B cell (primary cell): ENCODE results near the gene COA5. TPM values are rescaled to one million over a fixed set of nuclear protein-coding genes. Genes with fewer than 3 reads are reported as not detected.

Experiments
- ATAC-seq: fragments of 200-7000 bp; cut with Tn5 transposase; one replicate; pipeline ENCODE4 v1.10.0; 2021; ENCODE audit warnings: low read depth, mild to moderate bottlenecking, moderate number of reproducible peaks, moderate library complexity
- CTCF ChIA-PET: fragments of 350-600 bp; sonication (Branson Sonifier 250); formaldehyde crosslinking; loops from one replicate; lab custom pipeline; 2021; ENCODE audit warnings: antibody characterized with exemption, inconsistent platforms; lab: Charles Lee
- POLR2A ChIA-PET: fragments of 350-600 bp; sonication (Branson Sonifier 250); formaldehyde crosslinking; loops from one replicate; lab custom pipeline; 2021; ENCODE audit warnings: antibody characterized with exemption; lab: Charles Lee
- DNase-seq: peaks from one replicate; pipeline ENCODE4 v3.0.0; 2013
- H2AFZ ChIP-seq: 2 replicates; pipeline ENCODE4 v1.6.1; 2012; ENCODE audit warnings: mild to moderate bottlenecking, low read depth, low read length; ENCODE audit not compliant: insufficient read depth, poor library complexity, severe bottlenecking
- H3K27ac ChIP-seq, 2 donors: 1 replicate in 1 of 2; 2 replicates in 1 of 2; pipeline ENCODE4 v1.5.1; 2012 to 2013; ENCODE audit warnings: low read length in 2 of 2, mild to moderate bottlenecking in 2 of 2, moderate library complexity in 1 of 2
- H3K27me3 ChIP-seq, 4 experiments: fragments of 200-600 bp in 1 of 4; sonication (generic) in 1 of 4; replicated peaks in 1 of 4; 1 replicate in 2 of 4; 2 replicates in 2 of 4; pipeline versions ENCODE4 v1.6.1 to v1.7.0; 2013 to 2016; ENCODE audit warnings: low read length in 3 of 4, mild to moderate bottlenecking in 2 of 4, mixed read lengths in 1 of 4, moderate library complexity in 1 of 4; ENCODE audit not compliant: insufficient read depth in 4 of 4, control insufficient read depth in 3 of 4; ENCODE audit errors: control extremely low read depth in 1 of 4
- H3K36me3 ChIP-seq, 2 experiments: replicated peaks in 1 of 2; 1 replicate in 1 of 2; 2 replicates in 1 of 2; pipeline versions ENCODE4 v1.6.1 to v1.7.1; 2013; ENCODE audit warnings: low read length in 1 of 2; ENCODE audit not compliant: insufficient read depth in 2 of 2, control insufficient read depth in 1 of 2; ENCODE audit errors: control extremely low read depth in 1 of 2, extremely low read depth in 1 of 2
- H3K4me1 ChIP-seq, 2 donors: fragments of 200-600 bp in 1 of 2; sonication (generic) in 1 of 2; 1 replicate in 1 of 2; 2 replicates in 1 of 2; pipeline versions ENCODE4 v1.5.1 to v1.6.1; 2013 to 2017; ENCODE audit warnings: low read length in 2 of 2; ENCODE audit not compliant: control insufficient read depth in 2 of 2, insufficient read depth in 2 of 2
- H3K4me2 ChIP-seq: replicated peaks from 2 replicates; pipeline ENCODE3; 2012; ENCODE audit warnings: mild to moderate bottlenecking, low read depth, low read length; ENCODE audit not compliant: poor library complexity, severe bottlenecking
- H3K4me3 ChIP-seq, 5 experiments: fragments of 200-600 bp in 1 of 5; sonication (generic) in 1 of 5; 1 replicate in 3 of 5; 2 replicates in 2 of 5; pipeline versions ENCODE4 v1.5.1 to v1.7.0; 2011 to 2016; ENCODE audit warnings: low read length in 4 of 5, mild to moderate bottlenecking in 4 of 5, low read depth in 2 of 5, control low read depth in 1 of 5, moderate library complexity in 1 of 5; ENCODE audit not compliant: insufficient read depth in 1 of 5; ENCODE audit errors: control extremely low read depth in 1 of 5, extremely low read depth in 1 of 5
- H3K79me2 ChIP-seq: fragments of 200-600 bp; sonication (generic); one replicate; pipeline ENCODE4 v1.6.0; 2016; ENCODE audit warnings: low read length; ENCODE audit not compliant: control insufficient read depth, insufficient read depth
- H3K9ac ChIP-seq: fragments of 200-600 bp; sonication (generic); 2 replicates; pipeline ENCODE4 v1.6.1; 2017; ENCODE audit warnings: mild to moderate bottlenecking, low read length, moderate library complexity
- H3K9me3 ChIP-seq, 3 donors: one replicate each; pipeline versions ENCODE4 v1.6.1 to v1.7.1; 2013; ENCODE audit warnings: low read length in 2 of 3; ENCODE audit not compliant: control insufficient read depth in 2 of 3, insufficient read depth in 1 of 3; ENCODE audit errors: control extremely low read depth in 1 of 3
- H4K20me1 ChIP-seq: 2 replicates; pipeline ENCODE4 v1.6.0; 2012; ENCODE audit warnings: mild to moderate bottlenecking, low read length; ENCODE audit not compliant: insufficient read depth, control insufficient read depth, poor library complexity, severe bottlenecking
- H3K27ac Mint-ChIP-seq: one replicate; pipeline ENCODE4 v1.8.0; 2021; ENCODE audit warnings: mixed read lengths
- H3K27me3 Mint-ChIP-seq: one replicate; pipeline ENCODE4 v1.8.0; 2021; ENCODE audit warnings: mixed read lengths
- H3K4me1 Mint-ChIP-seq: one replicate; pipeline ENCODE4 v1.8.0; 2021; ENCODE audit warnings: mixed read lengths
- H3K4me3 Mint-ChIP-seq: one replicate; pipeline ENCODE4 v1.8.0; 2021; ENCODE audit warnings: mixed read lengths
- H3K9me3 Mint-ChIP-seq: one replicate; pipeline ENCODE4 v1.8.0; 2022; ENCODE audit warnings: mixed read lengths; ENCODE audit not compliant: insufficient read depth
- EZH2 ChIP-seq: IDR thresholded peaks from 2 replicates; pipeline ENCODE4 v1.6.1; 2012; ENCODE audit warnings: borderline replicate concordance, low read depth, mild to moderate bottlenecking, moderate library complexity, low read length; ENCODE audit not compliant: insufficient read depth, poor library complexity, severe bottlenecking
- WGBS: methylation state at CpG from one replicate; pipeline ENCODE4 v1.1.5; 2013; ENCODE audit warnings: missing lambda C conversion rate; ENCODE audit not compliant: insufficient coverage; 5-methylcytosine and 5-hydroxymethylcytosine counted together
- intact Hi-C: fragments of 100-400 bp; cut with micrococcal nuclease; formaldehyde crosslinking; loops from one replicate; pipeline ENCODE4 v1.10.0; 2022
- polyA plus RNA-seq: library from polyadenylated mRNA; depleted of rRNA; stranded (reverse); fragments of >200 nt; gene quantifications from 2 replicates; pipeline ENCODE4 v1.2.3, GENCODE V29; 2012
- total RNA-seq, 2 donors: library from RNA; stranded (reverse); fragments of 120-200 nt in 1 of 2; gene quantifications; 1 replicate in 1 of 2; 2 replicates in 1 of 2; pipeline versions ENCODE4 v1.2.3 to v1.2.4, GENCODE V29; 2013 to 2022
- TF ChIP-seq, protein P1 (sequence below): fragments of 200-600 bp; IDR thresholded peaks from one replicate; pipeline ENCODE4 v1.8.0; 2022; ENCODE audit warnings: antibody characterized with exemption, mild to moderate bottlenecking

Gene COA5
- total and polyA plus RNA-seq, 2 donors (not counting 1 experiment from before 2014, with no cell fraction given), result 23.2 to 46.9 TPM

- Histone ChIP-seq H3K4me1 (peaks cover 15 to 16% of the 10 kb centered on the region in 2 donors), H3K9me3 (no peaks in the 10 kb centered on the region), H3K4me3 (no peak overlapping the region), H3K36me3 (peaks cover 2 to 60% of the 10 kb centered on the region in 2 experiments), H2AFZ (no peak overlapping the region), H3K9ac (no peak overlapping the region), H3K79me2 (peaks cover 13% of the 10 kb centered on the region), H4K20me1 (no peaks in the 10 kb centered on the region), H3K4me2 (no peak overlapping the region), H3K27ac (no peak overlapping the region), H3K27me3 (no peaks in the 10 kb centered on the region)
- Mint-ChIP-seq H3K27ac (no peak overlapping the region), H3K4me3 (no peak overlapping the region), H3K4me1 (peaks cover 33% of the 10 kb centered on the region), H3K9me3 (no peaks in the 10 kb centered on the region), H3K27me3 (no peaks in the 10 kb centered on the region)
- no peak for TF ChIP-seq EZH2
- TF ChIP-seq, protein P1, sequence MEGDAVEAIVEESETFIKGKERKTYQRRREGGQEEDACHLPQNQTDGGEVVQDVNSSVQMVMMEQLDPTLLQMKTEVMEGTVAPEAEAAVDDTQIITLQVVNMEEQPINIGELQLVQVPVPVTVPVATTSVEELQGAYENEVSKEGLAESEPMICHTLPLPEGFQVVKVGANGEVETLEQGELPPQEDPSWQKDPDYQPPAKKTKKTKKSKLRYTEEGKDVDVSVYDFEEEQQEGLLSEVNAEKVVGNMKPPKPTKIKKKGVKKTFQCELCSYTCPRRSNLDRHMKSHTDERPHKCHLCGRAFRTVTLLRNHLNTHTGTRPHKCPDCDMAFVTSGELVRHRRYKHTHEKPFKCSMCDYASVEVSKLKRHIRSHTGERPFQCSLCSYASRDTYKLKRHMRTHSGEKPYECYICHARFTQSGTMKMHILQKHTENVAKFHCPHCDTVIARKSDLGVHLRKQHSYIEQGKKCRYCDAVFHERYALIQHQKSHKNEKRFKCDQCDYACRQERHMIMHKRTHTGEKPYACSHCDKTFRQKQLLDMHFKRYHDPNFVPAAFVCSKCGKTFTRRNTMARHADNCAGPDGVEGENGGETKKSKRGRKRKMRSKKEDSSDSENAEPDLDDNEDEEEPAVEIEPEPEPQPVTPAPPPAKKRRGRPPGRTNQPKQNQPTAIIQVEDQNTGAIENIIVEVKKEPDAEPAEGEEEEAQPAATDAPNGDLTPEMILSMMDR, result no peak
- intact Hi-C loops, result no loop called here
- WGBS, result 100% methylated on average over 9 of the region's 9 CpGs
- ChIA-PET CTCF (no interaction called here), POLR2A (no interaction called here)
- ATAC-seq (no peak), DNase-seq (no peak)
These were observed 5.9 kb upstream of the COA5 start for GRCh38 chr2:98614024-98614739.

DNA sequence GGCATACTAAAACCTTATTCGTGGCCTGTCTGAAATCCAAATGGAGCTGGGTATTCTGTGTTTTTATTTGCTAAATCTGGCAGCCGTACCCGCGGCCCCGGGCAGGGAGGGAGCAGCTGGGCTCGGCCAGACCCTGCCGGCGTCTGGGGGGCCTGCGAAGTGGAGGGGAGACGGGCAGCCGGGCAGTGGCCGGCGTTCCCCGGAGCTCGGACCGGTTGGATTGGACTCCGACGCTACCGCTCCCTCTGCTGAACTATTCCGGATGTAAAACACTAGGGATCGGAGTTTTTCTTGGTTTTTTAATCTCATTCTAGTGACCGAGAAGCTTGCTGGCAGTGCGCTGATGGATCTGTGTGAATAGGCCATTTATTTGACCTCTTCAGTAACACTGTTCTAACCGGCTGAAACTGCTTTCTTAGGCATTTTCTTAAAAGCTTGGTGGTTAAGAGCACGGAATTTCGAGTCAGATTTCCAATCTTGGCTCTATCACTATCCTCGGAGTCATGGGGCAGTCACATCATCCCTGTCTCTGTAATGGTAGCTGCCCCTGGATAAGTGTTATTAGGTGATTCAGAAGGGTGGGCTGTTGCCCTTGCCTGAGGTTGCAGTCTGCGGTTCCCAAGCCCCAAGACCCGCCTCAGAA, 771 bp upstream of the COA5 start:
- Mint-ChIP-seq H3K4me3 (peak overlapping the region; percentile 93), H3K27ac (peak overlapping the region; percentile 94), H3K9me3 (no peaks in the 10 kb centered on the region), H3K27me3 (no peaks in the 10 kb centered on the region), H3K4me1 (peaks cover 70% of the 10 kb centered on the region)
- H3K79me2 ChIP-seq, result peaks cover 45% of the 10 kb centered on the region
- DNase-seq (no peak), ATAC-seq (no peak)
- TF ChIP-seq, protein P1, result no peak
- no peak for TF ChIP-seq EZH2
- peak overlapping the region; percentile 84 for H3K4me2 ChIP-seq
- H3K27me3 ChIP-seq, result no peaks in the 10 kb centered on the region
- H3K4me3 ChIP-seq, result peak overlapping the region; percentile 88 to 99 (median 97)
- peaks cover 1 to 26% of the 10 kb centered on the region in 2 experiments for H3K36me3 ChIP-seq
- H3K4me1 ChIP-seq, result peaks cover 33 to 35% of the 10 kb centered on the region in 2 donors
- H3K9me3 ChIP-seq, result no peaks in the 10 kb centered on the region
- POLR2A ChIA-PET, result no interaction called here
- H4K20me1 ChIP-seq, result peaks cover 16% of the 10 kb centered on the region
- H3K27ac ChIP-seq, result peak overlapping the region; percentile 86 to 97
- WGBS, result 7% methylated on average over 23 of the region's 29 CpGs
- intact Hi-C loops, result loop anchor here (1.0 to 10.0 kb wide), 7 partner anchors 52 to 1953 kb away; partner anchors contain the start of genes C2orf15, EIF5B, INPP4A and MGAT4A
- peak overlapping the region; percentile 99 for H3K9ac ChIP-seq
- CTCF ChIA-PET, result interaction anchor here (1.6 kb wide), 1 partner anchor 40 kb away, joined by 5 read pairs; no protein-coding TSS in a partner anchor
- H2AFZ ChIP-seq, result peak overlapping the region; percentile 94
